NT2/D1 (cell line): ENCODE results near the gene NPFF.

Source experiments
- SUZ12 ChIP-seq: IDR thresholded peaks from 2 replicates; pipeline ENCODE4 v1.6.1; 2011; ENCODE audit not compliant: insufficient read length, insufficient read depth; ENCODE audit errors: extremely low read depth
- YY1 ChIP-seq: IDR thresholded peaks from 2 replicates; pipeline ENCODE4 v1.6.1; 2011; ENCODE audit not compliant: insufficient read length, insufficient read depth

DNA sequence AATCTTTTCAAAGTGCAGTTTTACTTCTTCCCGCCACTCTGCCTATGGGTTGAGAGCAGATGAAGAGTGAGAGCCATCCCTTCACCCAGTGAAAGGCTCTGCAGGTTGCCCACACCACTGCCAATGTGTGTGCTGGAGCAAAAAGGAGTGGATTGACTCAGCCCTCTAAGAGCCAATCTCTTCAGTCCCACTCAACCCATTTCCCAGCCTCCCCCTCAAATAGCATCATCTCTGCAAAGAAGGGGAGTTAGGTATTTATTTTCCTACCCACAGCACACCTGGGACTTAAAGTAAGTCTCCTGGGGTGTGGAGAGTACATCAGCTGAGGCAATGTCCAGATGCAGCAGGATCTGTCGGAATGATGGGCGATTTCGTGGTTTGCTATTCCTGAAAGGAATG is 23.3 kb downstream of the NPFF start:
- TF ChIP-seq SUZ12 (no peak), YY1 (no peak)
